AG04450 (cell line): Measurements from ENCODE around the gene MRPL14. TPM values are rescaled to one million over a fixed set of nuclear protein-coding genes. Genes with fewer than 3 reads are reported as not detected.

ENCODE experiments used
- CTCF ChIA-PET: fragments of 300-600, 350-600 bp; formaldehyde crosslinking; extraction: SDS; loops from one replicate; lab custom pipeline; 2022; ENCODE audit warnings: antibody characterized with exemption, inconsistent platforms; lab: Charles Lee
- POLR2A ChIA-PET: fragments of 350-600 bp; formaldehyde crosslinking; extraction: SDS; loops from one replicate; lab custom pipeline; 2021; ENCODE audit warnings: antibody characterized with exemption, inconsistent platforms; lab: Yijun Ruan, JAX
- DNase-seq: peaks from one replicate; pipeline ENCODE4 v3.0.0-alpha.2; 2011; ENCODE audit warnings: low read depth, low spot score
- H3K27ac ChIP-seq: one replicate; pipeline ENCODE4 v1.5.1; 2012; ENCODE audit warnings: low read depth, low read length, control low read depth
- H3K27me3 ChIP-seq: one replicate; pipeline ENCODE4 v1.6.0; 2012; ENCODE audit warnings: low read length; ENCODE audit not compliant: control insufficient read depth, insufficient read depth
- H3K4me3 ChIP-seq: 2 replicates; pipeline ENCODE4 v1.5.1; 2011; ENCODE audit warnings: mild to moderate bottlenecking, low read depth, low read length, control low read depth
- H3K9me3 ChIP-seq: 2 replicates; pipeline ENCODE4 v1.5.1; 2012; ENCODE audit warnings: low read length; ENCODE audit not compliant: control insufficient read depth, insufficient read depth
- CTCF ChIP-seq: IDR thresholded peaks from 2 replicates; pipeline ENCODE4 v1.5.1; 2011; ENCODE audit warnings: low read depth, low read length, control low read depth, inconsistent platforms
- polyA plus RNA-seq: library from polyadenylated mRNA; depleted of rRNA; stranded (reverse); fragments of >200 nt; gene quantifications from 2 replicates; pipeline ENCODE4 v1.2.3, GENCODE V29; 2011

Gene MRPL14
- polyA plus RNA-seq, 1 experiment = 57.3 TPM

- POLR2A ChIA-PET = no interaction called here
- no peak overlapping the region for H3K4me3 ChIP-seq
- peaks cover 7% of the 10 kb centered on the region for H3K9me3 ChIP-seq
- H3K27ac ChIP-seq = no peak overlapping the region
- H3K27me3 ChIP-seq = peaks cover 32% of the 10 kb centered on the region
- DNase-seq = no peak
- CTCF ChIA-PET = interaction anchor here (1.3 to 2.0 kb wide), 3 partner anchors 64 to 87 kb away, joined by 3 to 9 read pairs (median 7); no protein-coding TSS in a partner anchor
- TF ChIP-seq CTCF = no peak
These were observed 42.8 kb upstream of the MRPL14 start for GRCh38 chr6:44169886-44170570.

DNA sequence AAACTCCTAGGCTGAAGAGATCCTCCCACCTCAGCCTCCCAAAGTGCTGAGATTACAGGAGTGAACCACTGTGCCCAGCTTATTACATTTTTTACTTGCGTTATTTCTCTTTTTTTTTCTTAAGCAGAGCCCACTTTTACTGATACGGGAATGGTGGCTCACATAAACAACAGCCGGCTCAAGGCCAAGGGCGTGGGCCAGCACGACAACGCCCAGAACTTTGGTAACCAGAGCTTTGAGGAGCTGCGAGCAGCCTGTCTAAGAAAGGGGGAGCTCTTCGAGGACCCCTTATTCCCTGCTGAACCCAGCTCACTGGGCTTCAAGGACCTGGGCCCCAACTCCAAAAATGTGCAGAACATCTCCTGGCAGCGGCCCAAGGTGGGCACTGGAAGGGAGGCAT lies 41.9 kb upstream of the MRPL14 start:
- ChIA-PET POLR2A (no interaction called here), CTCF (interaction anchor here (0.6 to 2.0 kb wide), 4 partner anchors 65 to 146 kb away, joined by 3 to 9 read pairs (median 6); no protein-coding TSS in a partner anchor)
- Histone ChIP-seq H3K27ac (no peak overlapping the region), H3K27me3 (peaks cover 38% of the 10 kb centered on the region), H3K9me3 (peaks cover 7% of the 10 kb centered on the region), H3K4me3 (no peak overlapping the region)
- DNase-seq = no peak
- TF ChIP-seq CTCF = no peak

GRCh38 chr6:44167567-44167966 lies 40.3 kb upstream of the MRPL14 start:
- Histone ChIP-seq H3K9me3 (peaks cover 7% of the 10 kb centered on the region), H3K27me3 (peaks cover 47% of the 10 kb centered on the region), H3K4me3 (no peak overlapping the region), H3K27ac (no peak overlapping the region)
- no peak for TF ChIP-seq CTCF
- ChIA-PET CTCF (no interaction called here), POLR2A (interaction anchor here (0.6 kb wide), 1 partner anchor 52 kb away, joined by 4 read pairs; no protein-coding TSS in a partner anchor)
- no peak for DNase-seq

DNA sequence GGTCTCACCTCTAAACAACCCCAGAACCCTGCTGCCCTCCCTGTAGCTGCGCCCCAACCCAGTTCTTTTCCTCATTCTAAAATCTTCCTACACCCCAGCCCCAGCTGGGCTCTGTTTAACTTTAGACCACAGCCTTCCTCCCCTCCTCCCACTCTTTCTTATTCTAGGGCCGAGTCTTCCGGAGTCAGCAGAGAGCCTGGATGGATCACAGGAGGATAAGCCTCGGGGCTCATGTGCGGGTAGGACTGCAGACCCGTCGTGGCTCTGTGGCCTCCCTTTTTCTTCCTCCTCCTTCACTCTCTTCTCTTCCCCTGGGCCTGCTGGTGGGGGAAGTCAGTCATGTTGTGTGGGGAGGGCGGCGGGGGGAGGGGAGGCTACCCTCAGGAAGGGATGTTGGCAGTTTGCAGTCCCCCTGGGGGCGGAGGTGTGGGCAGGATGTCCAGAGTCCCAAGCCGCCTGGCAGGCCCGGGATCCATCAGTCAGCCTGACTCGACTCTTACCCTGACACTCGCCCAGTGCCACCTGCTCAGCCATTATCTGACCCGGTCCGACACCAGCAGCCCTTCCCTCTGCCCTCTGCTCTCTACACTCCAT lies 39.4 kb upstream of the MRPL14 start:
- Histone ChIP-seq H3K4me3 (no peak overlapping the region), H3K27ac (no peak overlapping the region), H3K9me3 (peaks cover 7% of the 10 kb centered on the region), H3K27me3 (peaks cover 50% of the 10 kb centered on the region)
- ChIA-PET CTCF (no interaction called here), POLR2A (no interaction called here)
- TF ChIP-seq CTCF = no peak
- DNase-seq = no peak

DNA sequence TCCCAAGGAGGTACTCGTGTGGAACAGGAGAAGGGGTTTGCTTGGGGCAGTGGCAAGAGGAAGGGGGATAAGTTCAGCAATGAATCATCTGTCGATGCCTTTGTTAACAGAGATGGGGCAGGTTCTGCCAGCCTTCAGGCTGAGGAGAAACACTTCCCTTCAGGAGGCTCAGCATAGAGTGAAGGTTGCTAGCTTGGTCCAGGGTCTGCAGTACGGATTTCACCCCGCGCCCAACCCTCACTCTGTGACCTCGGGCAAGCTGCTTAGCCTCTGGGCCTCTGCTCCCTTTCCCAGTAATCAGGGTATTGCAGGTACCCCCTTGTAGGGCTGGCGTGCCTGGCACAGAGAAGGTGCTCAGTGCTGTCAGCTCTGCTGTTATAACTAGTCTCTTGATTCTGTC lies 38.9 kb upstream of the MRPL14 start:
- Histone ChIP-seq H3K27ac (no peak overlapping the region), H3K9me3 (peaks cover 7% of the 10 kb centered on the region), H3K27me3 (peaks cover 50% of the 10 kb centered on the region), H3K4me3 (no peak overlapping the region)
- TF ChIP-seq CTCF = no peak
- no peak for DNase-seq
- CTCF ChIA-PET = no interaction called here
- POLR2A ChIA-PET = no interaction called here
